Osteocyte (in vitro differentiated cells): ENCODE results near the gene WDR35. TPM values are rescaled to one million over a fixed set of nuclear protein-coding genes. Genes with fewer than 3 reads are reported as not detected.
A peak's percentile ranks its signal among the peaks of the same experiment; 100 is the strongest.

ENCODE experiments used
- DNase-seq: peaks from one replicate; pipeline ENCODE4 v3.0.0; 2021; ENCODE audit warnings: mixed read lengths; ENCODE audit not compliant: unreplicated experiment; ENCODE audit errors: extremely low spot score
- H3K27ac Mint-ChIP-seq: one replicate; pipeline ENCODE4 v1.8.0; 2021; ENCODE audit warnings: mild to moderate bottlenecking, mixed read lengths; ENCODE audit not compliant: unreplicated experiment
- H3K27me3 Mint-ChIP-seq: one replicate; pipeline ENCODE4 v1.8.0; 2021; ENCODE audit warnings: mixed read lengths; ENCODE audit not compliant: unreplicated experiment
- H3K36me3 Mint-ChIP-seq: one replicate; pipeline ENCODE4 v1.8.0; 2021; ENCODE audit warnings: mixed read lengths; ENCODE audit not compliant: unreplicated experiment
- H3K4me1 Mint-ChIP-seq: one replicate; pipeline ENCODE4 v1.8.0; 2021; ENCODE audit warnings: mixed read lengths; ENCODE audit not compliant: unreplicated experiment
- H3K4me3 Mint-ChIP-seq: one replicate; pipeline ENCODE4 v1.8.0; 2021; ENCODE audit warnings: mild to moderate bottlenecking, moderate library complexity, mixed read lengths; ENCODE audit not compliant: unreplicated experiment
- H3K9me3 Mint-ChIP-seq: one replicate; pipeline ENCODE4 v1.8.0; 2021; ENCODE audit warnings: mixed read lengths; ENCODE audit not compliant: unreplicated experiment
- total RNA-seq: library from RNA; stranded (reverse); gene quantifications from 2 replicates; pipeline ENCODE4 v1.2.1, GENCODE V29; 2021
- TF ChIP-seq, protein P1 (sequence below): fragments of 200-600 bp; sonication (generic); IDR thresholded peaks from 2 replicates; pipeline ENCODE4 v1.5.0; 2021; ENCODE audit warnings: antibody characterized with exemption, mild to moderate bottlenecking, moderate library complexity

Gene WDR35
- total RNA-seq, 1 donor from 2014 or later, result 11.0 TPM

DNA sequence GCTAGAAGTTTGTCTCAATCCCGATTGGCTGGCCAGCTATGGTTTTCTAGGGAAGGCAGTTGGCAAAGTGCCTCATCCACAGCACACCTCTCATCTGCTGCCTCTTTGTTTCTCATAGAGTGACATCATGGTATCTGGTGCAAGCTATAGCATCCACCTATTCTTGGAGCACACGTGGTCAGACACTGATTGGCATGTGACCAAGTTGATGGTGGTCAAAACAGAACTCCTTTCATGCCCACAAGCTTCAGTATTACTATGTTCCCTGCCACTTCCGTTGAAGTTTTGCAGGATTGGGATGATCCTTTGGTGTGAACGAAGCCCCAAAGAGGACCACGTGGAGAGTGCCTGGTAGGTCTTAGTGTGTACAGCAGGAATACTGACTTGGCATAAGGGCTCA lies 116.9 kb downstream of the WDR35 start:
- Mint-ChIP-seq H3K27me3 (no peaks in the 10 kb centered on the region), H3K4me1 (peaks cover 11% of the 10 kb centered on the region), H3K9me3 (no peaks in the 10 kb centered on the region), H3K36me3 (peaks cover 2% of the 10 kb centered on the region), H3K27ac (no peak overlapping the region), H3K4me3 (no peak overlapping the region)
- TF ChIP-seq, protein P1, sequence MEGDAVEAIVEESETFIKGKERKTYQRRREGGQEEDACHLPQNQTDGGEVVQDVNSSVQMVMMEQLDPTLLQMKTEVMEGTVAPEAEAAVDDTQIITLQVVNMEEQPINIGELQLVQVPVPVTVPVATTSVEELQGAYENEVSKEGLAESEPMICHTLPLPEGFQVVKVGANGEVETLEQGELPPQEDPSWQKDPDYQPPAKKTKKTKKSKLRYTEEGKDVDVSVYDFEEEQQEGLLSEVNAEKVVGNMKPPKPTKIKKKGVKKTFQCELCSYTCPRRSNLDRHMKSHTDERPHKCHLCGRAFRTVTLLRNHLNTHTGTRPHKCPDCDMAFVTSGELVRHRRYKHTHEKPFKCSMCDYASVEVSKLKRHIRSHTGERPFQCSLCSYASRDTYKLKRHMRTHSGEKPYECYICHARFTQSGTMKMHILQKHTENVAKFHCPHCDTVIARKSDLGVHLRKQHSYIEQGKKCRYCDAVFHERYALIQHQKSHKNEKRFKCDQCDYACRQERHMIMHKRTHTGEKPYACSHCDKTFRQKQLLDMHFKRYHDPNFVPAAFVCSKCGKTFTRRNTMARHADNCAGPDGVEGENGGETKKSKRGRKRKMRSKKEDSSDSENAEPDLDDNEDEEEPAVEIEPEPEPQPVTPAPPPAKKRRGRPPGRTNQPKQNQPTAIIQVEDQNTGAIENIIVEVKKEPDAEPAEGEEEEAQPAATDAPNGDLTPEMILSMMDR, result no peak
- peak; percentile 30 for DNase-seq

DNA sequence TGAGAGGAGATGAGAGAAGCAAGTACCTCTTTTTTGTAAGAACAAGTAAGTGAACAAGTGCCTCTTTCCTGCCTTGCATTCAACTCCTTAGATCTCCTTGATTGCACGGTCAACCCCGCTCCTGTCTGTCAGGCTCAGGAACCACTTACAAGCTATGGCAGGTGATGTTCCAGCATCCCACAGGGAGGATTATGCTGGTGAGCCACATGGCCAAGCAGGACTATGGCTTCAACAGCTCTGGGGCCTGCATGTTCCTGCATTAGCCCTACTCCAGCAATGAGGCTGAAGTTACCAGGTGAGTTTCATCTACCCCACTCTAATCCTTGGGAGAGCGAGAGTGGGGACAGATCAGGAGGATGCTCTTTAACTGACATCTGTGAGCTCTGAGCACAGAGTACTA lies 117.6 kb downstream of the WDR35 start:
- Mint-ChIP-seq H3K36me3 (peaks cover 2% of the 10 kb centered on the region), H3K4me3 (no peak overlapping the region), H3K4me1 (peaks cover 11% of the 10 kb centered on the region), H3K9me3 (no peaks in the 10 kb centered on the region), H3K27me3 (no peaks in the 10 kb centered on the region), H3K27ac (no peak overlapping the region)
- TF ChIP-seq, protein P1, result no peak
- DNase-seq, result peak; percentile 54

DNA sequence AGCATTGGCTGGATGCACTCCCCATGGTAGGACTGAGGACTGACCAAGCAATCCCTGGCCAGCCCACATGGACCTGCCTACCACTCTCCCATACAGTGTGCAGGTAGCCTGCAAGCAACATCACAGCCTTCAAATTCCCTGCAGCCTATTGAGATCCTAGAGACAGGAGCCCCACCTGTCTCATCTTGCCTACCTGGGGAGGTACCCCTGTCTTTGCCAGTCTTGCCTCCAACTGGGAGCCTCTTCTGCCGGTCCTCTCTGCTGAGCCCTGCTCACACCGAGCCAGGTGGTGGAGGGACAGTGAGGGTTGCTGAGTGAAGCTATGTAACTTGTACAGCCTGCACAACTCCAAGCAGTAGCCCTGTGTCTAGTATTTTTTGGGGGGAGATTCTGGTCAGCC lies 118.1 kb downstream of the WDR35 start:
- Mint-ChIP-seq H3K4me1 (peaks cover 11% of the 10 kb centered on the region), H3K27ac (no peak overlapping the region), H3K36me3 (peaks cover 2% of the 10 kb centered on the region), H3K4me3 (no peak overlapping the region), H3K27me3 (no peaks in the 10 kb centered on the region), H3K9me3 (no peaks in the 10 kb centered on the region)
- TF ChIP-seq, protein P1, result no peak
- DNase-seq, result peak; percentile 64

DNA sequence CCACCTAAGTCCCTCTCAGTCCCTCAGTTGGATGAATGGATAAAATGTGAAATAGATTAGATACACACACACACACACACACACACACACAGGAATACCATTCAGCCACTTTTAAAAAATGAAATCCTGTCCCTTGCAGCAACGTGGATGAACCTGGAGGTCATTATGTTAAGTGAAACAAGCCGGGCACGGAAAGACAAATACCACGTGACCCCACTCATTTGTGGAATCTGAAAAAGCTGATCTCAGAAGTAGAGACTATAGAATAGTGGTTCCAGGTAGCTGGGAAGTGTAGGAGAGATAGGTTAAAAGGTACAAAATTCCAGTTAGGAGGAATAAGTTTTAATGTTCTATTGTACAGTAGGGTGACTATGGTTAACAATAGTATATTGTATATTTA lies 119.1 kb downstream of the WDR35 start:
- H3K4me3 Mint-ChIP-seq, result no peak overlapping the region
- H3K4me1 Mint-ChIP-seq, result peaks cover 11% of the 10 kb centered on the region
- TF ChIP-seq, protein P1, result no peak
- no peaks in the 10 kb centered on the region for H3K27me3 Mint-ChIP-seq
- H3K36me3 Mint-ChIP-seq, result peaks cover 2% of the 10 kb centered on the region
- no peaks in the 10 kb centered on the region for H3K9me3 Mint-ChIP-seq
- no peak for DNase-seq
- H3K27ac Mint-ChIP-seq, result no peak overlapping the region

DNA sequence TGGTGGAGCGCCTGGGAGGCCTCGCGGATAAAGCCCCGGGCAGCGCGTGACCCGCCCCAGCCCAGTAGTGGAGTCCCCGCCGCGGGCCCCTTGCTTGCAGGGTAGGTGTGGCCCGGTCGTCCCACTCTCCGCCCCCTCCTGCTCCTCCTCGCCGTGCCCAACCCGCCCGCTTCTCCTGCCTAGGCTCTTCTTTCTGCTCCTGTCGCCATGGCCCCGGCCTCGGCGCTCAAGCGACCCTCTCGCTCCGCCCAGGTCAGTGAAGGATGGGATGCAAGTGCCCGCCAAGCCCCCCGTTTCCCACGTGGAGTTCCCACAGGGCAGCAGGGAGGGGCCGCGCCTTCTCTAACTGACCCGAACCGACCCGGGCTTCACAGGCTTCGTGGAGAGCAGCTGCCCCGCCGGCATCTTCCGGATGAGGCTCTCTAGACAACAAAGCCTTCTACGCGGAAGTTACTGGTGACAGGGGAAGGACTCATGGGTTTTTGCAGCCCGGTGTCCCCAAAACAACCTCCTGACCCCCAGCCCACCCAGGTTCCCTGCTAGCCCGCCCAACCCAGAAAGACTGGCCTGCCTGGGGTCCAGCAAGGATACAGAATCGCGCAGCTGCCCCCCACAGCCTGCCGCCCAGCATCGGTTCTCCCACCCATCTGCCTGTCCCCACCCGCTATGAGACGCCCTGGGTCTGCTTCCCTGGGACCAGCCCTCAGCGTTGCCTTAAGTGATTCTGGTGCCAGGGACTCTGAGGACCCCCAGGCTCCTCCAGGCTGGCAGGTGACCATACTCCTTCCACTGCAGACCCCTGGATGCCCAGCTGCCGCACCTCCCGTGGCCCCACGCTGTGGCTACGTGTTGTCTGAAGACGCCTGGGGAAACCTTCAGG lies 121.0 kb downstream of the WDR35 start:
- H3K36me3 Mint-ChIP-seq, result no peaks in the 10 kb centered on the region
- H3K9me3 Mint-ChIP-seq, result no peaks in the 10 kb centered on the region
- H3K4me1 Mint-ChIP-seq, result peaks cover 8% of the 10 kb centered on the region
- peak overlapping the region; percentile 52 for H3K4me3 Mint-ChIP-seq
- TF ChIP-seq, protein P1, result no peak
- DNase-seq, result no peak
- no peaks in the 10 kb centered on the region for H3K27me3 Mint-ChIP-seq
- H3K27ac Mint-ChIP-seq, result no peak overlapping the region
